ENCODE results near the gene ANKRD33.

GRCh38 chr12:51917746-51918453, 30.0 kb downstream of the ANKRD33 start:
- TF ChIP-seq CTCF (IDR thresholded peaks at IDR 0.05) = no peak
- no peak for TF ChIP-seq REST (IDR thresholded peaks at IDR 0.05; ENCODE audit: low read depth, low read length)
- peak in 1 of 2 experiments; percentile 64; a peak in 2 of 4 replicates for TF ChIP-seq EP300 (IDR thresholded peaks at IDR 0.05; ENCODE audit: borderline replicate concordance in 1 of 2, low read depth in 1 of 2, low read length in 1 of 2)
- no peak for TF ChIP-seq POLR2AphosphoS5 (IDR thresholded peaks at IDR 0.05; ENCODE audit: low read depth, low read length)
- TF ChIP-seq ZBTB33 (IDR thresholded peaks at IDR 0.05; ENCODE audit: borderline replicate concordance, low read depth) = no peak
- no peak for TF ChIP-seq NFIC (IDR thresholded peaks at IDR 0.05; ENCODE audit: borderline replicate concordance)
- no peak for TF ChIP-seq EZH2phosphoT487 (IDR thresholded peaks at IDR 0.05; ENCODE audit: borderline replicate concordance, low read depth)
- TF ChIP-seq TEAD4 (IDR thresholded peaks at IDR 0.05; ENCODE audit: borderline replicate concordance, insufficient read depth) = no peak

Data from SK-N-SH (cell line).